MM.1S (cell line): Measurements from ENCODE around the gene THRAP3.

Experiments used
- DNase-seq: peaks from one replicate; pipeline ENCODE4 v3.0.0-alpha.2; 2015
- H2AFZ ChIP-seq: fragments of 300-600 bp; sonication (generic); 2 replicates; pipeline ENCODE4 v1.6.0; 2016; ENCODE audit warnings: antibody characterized with exemption, low read length
- H3F3A ChIP-seq: fragments of 300-600 bp; sonication (generic); 2 replicates; pipeline ENCODE4 v1.6.1; 2016; ENCODE audit warnings: mild to moderate bottlenecking, antibody characterized with exemption, low read length, moderate library complexity, mixed read lengths; ENCODE audit not compliant: insufficient read depth
- H3K27ac ChIP-seq: fragments of 300-600 bp; sonication (generic); 2 replicates; pipeline ENCODE4 v1.5.1; 2016; ENCODE audit warnings: mild to moderate bottlenecking, low read length
- H3K27me3 ChIP-seq: fragments of 300-600 bp; sonication (generic); replicated peaks from 2 replicates; pipeline ENCODE4 v1.6.0; 2016; ENCODE audit warnings: low read length; ENCODE audit not compliant: insufficient read depth
- H3K36me3 ChIP-seq: fragments of 300-600 bp; sonication (generic); replicated peaks from 2 replicates; pipeline ENCODE4 v1.6.1; 2016; ENCODE audit warnings: mild to moderate bottlenecking, low read length, mixed read lengths; ENCODE audit not compliant: insufficient read depth
- H3K4me1 ChIP-seq: fragments of 300-600 bp; sonication (generic); 2 replicates; pipeline ENCODE4 v1.6.1; 2016; ENCODE audit warnings: low read length, mixed read lengths
- H3K4me2 ChIP-seq: fragments of 300-600 bp; sonication (generic); 2 replicates; pipeline ENCODE4 v1.6.0; 2016; ENCODE audit warnings: low read depth, low read length
- H3K4me3 ChIP-seq: fragments of 300-600 bp; sonication (generic); 2 replicates; pipeline ENCODE4 v1.5.1; 2016; ENCODE audit warnings: low read length, mixed read lengths
- H3K79me2 ChIP-seq: fragments of 300-600 bp; sonication (generic); 2 replicates; pipeline ENCODE4 v1.6.1; 2016; ENCODE audit warnings: mixed run types, low read length, mixed read lengths
- H3K9ac ChIP-seq: fragments of 300-600 bp; sonication (generic); 2 replicates; pipeline ENCODE4 v1.6.1; 2016; ENCODE audit warnings: low read length, mixed read lengths
- H3K9me2 ChIP-seq: fragments of 300-600 bp; sonication (generic); replicated peaks from 2 replicates; pipeline ENCODE4 v1.6.1; 2016; ENCODE audit warnings: mild to moderate bottlenecking, low read length, mixed read lengths; ENCODE audit not compliant: insufficient read depth
- H3K9me3 ChIP-seq: fragments of 300-600 bp; sonication (generic); replicated peaks from 2 replicates; pipeline ENCODE4 v1.6.1; 2016; ENCODE audit warnings: mild to moderate bottlenecking, low read length, mixed read lengths; ENCODE audit not compliant: insufficient read depth
- H4K20me1 ChIP-seq: fragments of 300-600 bp; sonication (generic); 2 replicates; pipeline ENCODE4 v1.6.1; 2016; ENCODE audit warnings: mild to moderate bottlenecking, low read length, moderate library complexity, mixed read lengths; ENCODE audit not compliant: insufficient read depth
- CTCF ChIP-seq: fragments of 300-600 bp; sonication (generic); IDR thresholded peaks from 2 replicates; pipeline ENCODE4 v1.5.1; 2016; ENCODE audit warnings: antibody characterized with exemption, low read length, mixed read lengths
- EZH2 ChIP-seq: fragments of 300-600 bp; sonication (generic); optimal IDR thresholded peaks from 2 replicates; pipeline ENCODE3; 2017; ENCODE audit warnings: low read depth, mild to moderate bottlenecking, antibody characterized with exemption, low read length, mixed read lengths
- EZH2phosphoT487 ChIP-seq: fragments of 300-600 bp; sonication (generic); IDR thresholded peaks from 2 replicates; pipeline ENCODE4 v1.6.1; 2018; ENCODE audit warnings: antibody characterized with exemption, low read length

Gene THRAP3

GRCh38 chr1:36346741-36347370 lies 122.6 kb downstream of the THRAP3 start:
- Histone ChIP-seq H3K9ac (no peak overlapping the region), H3K9me3 (no peaks in the 10 kb centered on the region), H3K27ac (no peak overlapping the region), H2AFZ (no peak overlapping the region), H3K4me2 (no peak overlapping the region), H4K20me1 (no peaks in the 10 kb centered on the region), H3F3A (no peaks in the 10 kb centered on the region), H3K27me3 (no peaks in the 10 kb centered on the region), H3K4me3 (no peak overlapping the region), H3K9me2 (no peaks in the 10 kb centered on the region), H3K79me2 (no peaks in the 10 kb centered on the region), H3K4me1 (no peaks in the 10 kb centered on the region), H3K36me3 (no peaks in the 10 kb centered on the region; the same call in 1 of the 2 replicates)
- TF ChIP-seq EZH2phosphoT487 (no peak), EZH2 (no peak), CTCF (no peak)
- no peak for DNase-seq

GRCh38 chr1:36349241-36349671 lies 125.0 kb downstream of the THRAP3 start:
- Histone ChIP-seq H3K79me2 (no peaks in the 10 kb centered on the region), H3K9ac (no peak overlapping the region), H3K9me3 (no peaks in the 10 kb centered on the region), H3K27me3 (no peaks in the 10 kb centered on the region), H4K20me1 (no peaks in the 10 kb centered on the region), H2AFZ (no peak overlapping the region), H3K27ac (no peak overlapping the region), H3K4me1 (no peaks in the 10 kb centered on the region), H3K9me2 (no peaks in the 10 kb centered on the region), H3K36me3 (no peaks in the 10 kb centered on the region; the same call in 1 of the 2 replicates), H3K4me3 (no peak overlapping the region), H3K4me2 (no peak overlapping the region), H3F3A (no peaks in the 10 kb centered on the region)
- no peak for DNase-seq
- no peak for TF ChIP-seq EZH2

GRCh38 chr1:36349839-36350238 lies 125.6 kb downstream of the THRAP3 start:
- Histone ChIP-seq H3K79me2 (no peaks in the 10 kb centered on the region), H2AFZ (no peak overlapping the region), H3K27me3 (no peaks in the 10 kb centered on the region), H3K4me1 (no peaks in the 10 kb centered on the region), H3K4me2 (no peak overlapping the region), H3K9me3 (no peaks in the 10 kb centered on the region), H3K9ac (no peak overlapping the region), H3K36me3 (no peaks in the 10 kb centered on the region; the same call in 1 of the 2 replicates), H3K9me2 (no peaks in the 10 kb centered on the region), H3K4me3 (no peak overlapping the region), H4K20me1 (no peaks in the 10 kb centered on the region), H3F3A (no peaks in the 10 kb centered on the region), H3K27ac (no peak overlapping the region)
- TF ChIP-seq EZH2phosphoT487 (no peak), EZH2 (no peak), CTCF (no peak)
- DNase-seq = no peak

GRCh38 chr1:36350659-36351226 lies 126.5 kb downstream of the THRAP3 start:
- Histone ChIP-seq H3F3A (no peaks in the 10 kb centered on the region), H3K4me1 (no peaks in the 10 kb centered on the region), H3K9me3 (no peaks in the 10 kb centered on the region), H3K79me2 (no peaks in the 10 kb centered on the region), H3K9me2 (no peaks in the 10 kb centered on the region), H3K27ac (no peak overlapping the region), H3K27me3 (no peaks in the 10 kb centered on the region), H3K36me3 (peaks cover 2% of the 10 kb centered on the region; the same call in 1 of the 2 replicates), H2AFZ (no peak overlapping the region), H4K20me1 (no peaks in the 10 kb centered on the region), H3K4me3 (no peak overlapping the region), H3K9ac (no peak overlapping the region), H3K4me2 (no peak overlapping the region)
- no peak for TF ChIP-seq EZH2phosphoT487
- DNase-seq = no peak
